Cortex of kidney (tissue), 1 donor: Measurements from ENCODE around the gene MRPS18A.

Experiments
- DNase-seq: peaks from one replicate; lab custom pipeline; 2025; lab: John Stamatoyannopoulos, UW

Gene MRPS18A

DNA sequence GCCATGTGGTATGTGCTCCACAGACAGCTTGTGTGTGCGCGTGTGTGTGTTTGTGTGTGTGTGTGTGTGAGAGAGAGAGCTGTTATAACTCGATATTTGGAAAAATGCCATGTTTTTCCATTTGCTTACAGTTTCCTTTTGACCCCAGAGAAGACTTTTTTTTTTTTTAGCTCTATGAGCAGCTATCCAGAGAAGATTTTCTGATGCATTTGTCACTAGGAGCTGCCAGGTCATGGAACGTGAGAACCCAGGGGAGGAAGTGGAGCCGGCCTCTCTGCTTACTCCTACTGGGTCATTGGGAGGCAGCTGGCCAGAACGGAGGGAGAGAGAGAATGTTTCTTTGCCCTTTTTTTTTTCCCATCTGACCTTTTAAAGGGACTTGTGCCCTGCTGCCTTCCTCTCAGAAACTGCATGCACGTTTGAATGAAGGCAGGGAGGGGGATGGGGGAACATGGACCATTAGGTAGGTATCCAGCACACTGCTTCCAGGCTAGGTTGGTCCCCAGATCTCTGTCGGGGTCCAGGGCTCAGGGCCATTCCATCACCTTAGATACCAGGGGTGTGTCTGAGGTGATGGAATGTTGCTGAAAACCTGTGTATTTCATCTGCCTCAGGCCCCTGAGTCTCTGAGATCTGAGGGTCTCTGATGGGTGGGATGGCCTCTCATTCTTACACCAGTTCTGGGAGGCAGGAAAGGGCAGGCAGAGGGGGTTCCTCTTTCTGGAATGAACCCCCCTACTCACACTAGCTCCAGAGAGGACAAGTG is 11.2 kb upstream of the MRPS18A start:
- no peak for DNase-seq

DNA sequence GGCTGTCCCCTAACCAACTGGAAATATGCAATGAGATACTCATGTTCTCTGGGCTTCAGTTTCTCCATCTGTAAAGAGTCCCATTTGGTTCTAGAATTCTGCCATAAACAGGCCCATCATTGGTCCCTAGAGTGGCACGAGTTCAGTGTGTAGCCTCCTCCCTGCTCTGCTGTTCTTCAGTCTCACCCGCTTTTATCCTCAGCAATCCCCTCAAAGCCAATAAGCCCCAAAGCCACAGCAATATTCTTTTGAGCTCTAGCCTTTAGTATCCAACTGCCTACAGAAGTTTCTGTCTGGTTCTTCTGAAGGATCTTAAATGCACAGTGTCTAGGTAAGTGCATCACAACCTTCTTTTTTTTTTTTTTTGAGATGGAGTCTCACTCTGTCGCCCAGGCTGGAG is 9.8 kb upstream of the MRPS18A start:
- DNase-seq, result no peak

- DNase-seq, result no peak
Measured at GRCh38 chr6:43695967-43696291, 8.3 kb upstream of the MRPS18A start.

DNA sequence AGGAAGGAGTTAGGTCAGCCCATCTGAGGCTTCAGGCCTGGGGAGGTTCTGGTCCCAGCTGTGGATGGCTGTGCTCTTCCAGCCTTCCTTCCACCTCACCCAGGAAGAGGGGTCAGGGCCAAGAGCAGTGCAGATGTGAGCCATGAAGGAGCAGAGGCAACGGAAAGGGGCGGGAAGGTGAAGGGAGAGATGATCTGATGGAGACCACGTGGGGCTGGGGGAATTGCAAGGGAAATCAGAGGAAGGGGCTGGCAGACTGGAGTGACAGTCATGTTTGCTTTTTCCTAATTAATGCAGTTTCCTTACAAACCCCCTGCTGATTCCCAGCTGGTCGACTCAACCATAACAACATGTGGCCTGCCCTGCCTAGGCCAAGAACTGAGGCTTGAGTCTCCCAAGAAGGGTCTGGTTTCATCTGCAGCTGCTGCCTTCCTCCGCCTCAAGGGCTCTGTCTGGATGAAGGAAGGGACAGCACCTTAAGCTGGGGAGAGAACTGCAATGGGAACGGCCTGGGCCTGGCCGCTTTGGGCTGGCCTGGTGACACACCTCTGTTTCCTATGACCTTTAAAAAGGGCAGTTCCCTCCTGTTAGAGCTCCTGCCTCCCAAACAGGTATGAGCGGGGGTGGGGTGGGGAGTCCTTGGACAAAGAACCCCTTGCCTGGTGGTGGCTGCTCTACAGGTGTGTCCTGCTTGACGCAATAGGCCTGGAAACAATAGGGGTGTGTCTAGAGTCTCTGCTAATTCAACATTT is 7.8 kb upstream of the MRPS18A start:
- DNase-seq, result no peak

DNA sequence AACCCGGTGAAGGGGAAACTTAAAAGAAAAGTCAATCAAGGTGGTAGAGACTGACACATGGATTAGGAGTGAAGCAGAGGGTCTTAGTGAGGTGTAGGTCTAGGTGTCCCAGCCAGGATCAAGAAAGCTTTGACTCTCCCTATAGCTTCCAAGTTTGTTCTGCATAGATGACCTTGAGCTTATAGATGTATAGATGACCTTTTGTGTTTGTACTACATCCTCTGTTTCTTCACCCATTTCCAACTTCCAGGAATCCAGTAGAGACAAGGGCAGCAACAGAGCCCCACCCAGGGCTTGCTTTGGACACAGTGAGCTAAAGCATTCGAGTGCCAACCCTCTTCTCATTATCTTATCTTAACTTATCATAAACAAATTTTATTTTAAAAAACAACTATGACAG is 1.8 kb upstream of the MRPS18A start:
- DNase-seq, result no peak

GRCh38 chr6:43687079-43687436 is 533 bp downstream of the MRPS18A start:
- no peak for DNase-seq

DNA sequence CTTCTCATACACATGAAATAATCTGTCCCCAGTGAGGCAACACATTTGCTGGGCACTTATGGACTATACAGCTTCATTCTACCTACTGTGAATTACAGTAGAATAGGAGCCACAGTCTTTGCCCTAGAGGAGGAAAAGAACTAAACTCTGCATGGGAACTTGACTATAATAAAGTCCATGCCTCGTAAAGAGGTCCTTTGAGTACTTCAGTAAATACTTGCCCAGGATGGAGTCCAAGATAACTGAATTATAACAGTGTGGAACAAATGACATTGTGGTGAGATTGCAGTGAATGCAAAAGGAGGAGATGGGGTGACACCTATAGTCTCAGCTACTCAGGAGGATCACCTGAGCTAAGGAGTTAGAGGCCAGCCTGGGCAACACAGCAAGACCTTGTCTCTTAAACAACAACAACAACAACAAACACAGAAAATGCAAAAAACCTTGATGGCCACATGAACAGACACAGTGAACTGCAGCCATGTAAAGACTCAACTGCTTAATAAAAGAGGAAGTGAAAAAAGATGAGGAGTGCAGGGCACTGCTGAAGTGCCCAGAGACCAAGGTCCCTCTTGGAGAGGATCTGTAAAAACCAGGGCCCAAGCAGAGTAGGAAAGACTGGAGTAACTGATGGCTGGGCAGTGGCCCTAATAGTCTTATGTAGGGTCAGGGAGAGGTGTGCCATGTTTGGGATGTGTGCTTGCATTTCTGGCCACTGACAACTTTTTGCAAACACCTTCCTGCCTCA is 3.7 kb downstream of the MRPS18A start:
- no peak for DNase-seq

DNA sequence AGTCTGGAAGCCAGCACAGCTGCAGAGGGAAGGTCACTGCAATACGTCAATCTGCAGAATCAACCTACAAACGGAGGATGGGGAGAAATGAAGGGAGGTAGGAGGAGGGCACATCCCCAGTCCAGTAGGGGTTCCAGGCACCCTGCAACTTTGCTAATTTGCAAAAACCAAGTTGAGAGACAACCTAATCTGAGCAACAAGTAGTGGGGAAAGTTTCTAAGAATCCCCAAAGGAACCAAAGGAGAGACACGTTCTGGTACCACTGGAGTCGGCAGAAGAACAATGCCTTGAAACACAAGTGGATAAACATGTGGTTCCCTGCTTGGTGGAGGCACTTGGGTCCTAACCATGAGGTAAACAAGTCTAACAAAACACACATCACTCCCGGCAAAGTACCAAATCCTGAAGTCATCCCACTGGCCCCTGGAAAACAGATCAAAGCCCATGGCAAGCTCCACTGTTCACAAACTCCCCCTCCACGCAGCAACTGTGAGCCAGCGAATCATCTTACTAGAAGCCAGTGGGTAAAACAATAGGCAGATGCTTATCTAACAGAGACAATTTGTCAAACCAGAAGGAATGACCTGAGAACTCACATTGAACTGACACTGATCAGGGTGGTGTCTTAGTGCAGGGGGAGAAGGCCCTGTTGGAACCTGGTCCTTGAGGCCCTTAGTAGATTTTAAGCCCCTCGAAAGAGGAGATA is 4.7 kb downstream of the MRPS18A start:
- DNase-seq, result no peak

- no peak for DNase-seq
Measured at GRCh38 chr6:43681303-43681702, 6.3 kb downstream of the MRPS18A start.

DNA sequence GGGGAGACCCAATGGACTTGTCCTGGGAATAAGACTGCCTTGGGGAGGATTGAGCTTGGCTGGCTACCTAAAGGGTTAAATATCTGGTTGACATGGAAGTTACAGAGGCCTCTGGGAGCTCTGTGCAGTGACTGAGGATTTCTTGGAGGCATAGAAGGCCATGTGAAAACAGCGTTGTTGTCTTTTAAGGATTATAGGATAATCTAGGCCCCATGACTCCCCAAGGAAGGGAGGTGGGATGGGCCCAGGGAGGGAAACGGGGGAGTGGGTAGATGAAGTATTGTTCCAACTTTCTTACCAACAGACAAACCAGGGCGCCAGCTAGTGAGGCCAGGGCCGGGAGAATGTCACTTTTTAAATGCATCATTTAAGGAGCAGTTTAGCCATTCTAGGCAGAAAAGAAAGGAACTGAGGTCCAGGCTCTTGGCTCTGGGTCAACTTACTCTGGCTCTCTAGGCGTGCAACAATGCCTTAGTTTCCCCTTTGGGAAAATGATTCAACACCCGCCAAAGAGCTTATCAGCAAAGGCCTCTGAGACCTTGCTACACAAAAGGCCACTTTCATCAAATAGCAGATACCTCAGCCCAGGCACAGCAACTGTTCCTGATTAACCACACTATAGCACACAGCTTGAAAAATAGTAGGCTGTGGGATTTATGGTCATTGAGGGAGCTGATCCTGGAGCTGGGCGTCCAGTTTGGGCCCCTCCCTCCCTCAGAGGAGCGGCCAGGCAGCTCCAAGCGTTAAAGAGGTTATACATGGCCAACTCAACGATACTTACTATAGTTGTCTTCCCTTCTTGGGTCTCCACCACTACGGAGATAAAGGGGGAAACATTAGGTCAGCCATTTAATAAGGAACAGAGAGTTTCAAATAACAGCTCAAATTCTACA is 7.0 kb downstream of the MRPS18A start:
- DNase-seq, result no peak

GRCh38 chr6:43679057-43679456 is 8.5 kb downstream of the MRPS18A start:
- no peak for DNase-seq

DNA sequence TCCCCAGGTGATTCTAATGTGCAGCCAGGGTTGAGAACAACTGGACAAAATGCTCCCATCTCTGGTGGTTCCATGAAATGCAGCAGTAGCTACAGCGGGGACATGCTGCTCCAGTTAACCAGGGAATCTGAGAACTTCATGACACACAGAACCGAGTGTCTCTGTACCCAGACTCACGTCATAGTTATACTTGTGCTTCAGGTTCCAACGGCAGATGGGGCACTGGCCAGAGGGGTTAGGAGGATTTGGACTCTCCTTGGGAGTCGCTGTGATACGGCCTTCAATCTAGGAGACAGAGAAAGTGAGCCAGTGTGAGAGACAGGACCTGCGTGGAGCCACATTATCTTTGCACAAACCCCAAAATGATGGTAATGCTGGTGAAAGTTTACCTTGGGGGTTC is 9.2 kb downstream of the MRPS18A start:
- no peak for DNase-seq

DNA sequence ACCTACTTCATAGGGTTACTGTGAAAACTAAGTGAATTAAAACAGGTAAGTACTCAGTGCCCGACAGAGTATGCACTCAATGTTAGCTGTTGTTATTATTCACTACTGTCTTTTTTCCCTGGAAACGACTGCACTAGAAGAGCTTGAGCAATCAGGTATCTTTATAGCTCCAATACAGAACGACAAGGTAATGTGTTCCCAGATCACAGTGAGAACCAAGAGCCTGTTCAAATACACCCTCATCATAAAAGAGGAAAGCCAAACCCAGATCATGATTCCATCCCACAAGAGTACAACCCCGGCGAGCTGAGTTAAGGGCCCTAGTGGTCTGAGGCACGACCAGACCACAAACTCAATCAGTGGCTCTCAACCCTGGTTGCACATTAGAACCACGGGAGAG is 9.8 kb downstream of the MRPS18A start:
- DNase-seq, result no peak

- DNase-seq, result no peak
Measured at GRCh38 chr6:43676962-43677606, 10.5 kb downstream of the MRPS18A start.

- DNase-seq, result no peak
Measured at GRCh38 chr6:43674921-43675320, 12.7 kb downstream of the MRPS18A start.

- no peak for DNase-seq
Measured at GRCh38 chr6:43674291-43674690, 13.3 kb downstream of the MRPS18A start.

GRCh38 chr6:43673444-43674084 is 14.0 kb downstream of the MRPS18A start:
- no peak for DNase-seq

- no peak for DNase-seq
Measured at GRCh38 chr6:43671801-43672690, 15.5 kb downstream of the MRPS18A start.
